Stomach (tissue), 4 donors: ENCODE results near the gene METRNL.

ENCODE experiments used
- EP300 ChIP-seq: sonication (generic); formaldehyde crosslinking; IDR thresholded peaks from one replicate; pipeline ENCODE4 v1.6.1; 2017; ENCODE audit warnings: antibody characterized with exemption
- POLR2A ChIP-seq, 4 donors: fragments of 450-650 bp; IDR thresholded peaks; one replicate each; pipeline ENCODE4 v1.6.1; 2016; ENCODE audit warnings: antibody characterized with exemption in 4 of 4, control low read depth in 2 of 4, mild to moderate bottlenecking in 1 of 4, moderate library complexity in 1 of 4
- TF ChIP-seq, protein P1 (sequence below), 7 experiments: fragments of 450-650 bp in 4 of 7; fragments of 200-600 bp in 3 of 7; sonication (generic) in 3 of 7; IDR thresholded peaks; one replicate each; pipeline ENCODE4 v1.5.1; 2016 to 2019; ENCODE audit warnings: antibody characterized with exemption in 7 of 7, control low read depth in 2 of 7, mild to moderate bottlenecking in 1 of 7

DNA sequence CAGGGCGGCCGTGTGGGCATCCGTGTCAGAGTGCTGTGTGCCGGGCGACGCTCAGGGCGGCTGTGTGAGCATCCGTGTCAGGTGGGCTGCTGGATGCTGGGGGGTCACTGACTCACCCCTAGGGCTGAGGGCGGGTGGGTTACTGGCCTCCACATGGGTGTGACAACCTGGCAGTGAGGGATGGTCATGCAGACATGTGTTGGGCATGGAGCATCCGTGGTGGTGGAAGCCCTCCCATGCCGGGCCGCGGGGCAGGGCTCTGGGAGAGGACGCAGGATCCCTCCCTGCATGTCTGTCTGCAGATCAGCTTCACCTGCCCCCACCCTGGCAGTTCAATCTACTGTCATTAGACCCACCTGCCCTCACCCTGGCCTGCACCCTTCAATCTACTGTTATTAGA is 56.3 kb downstream of the METRNL start:
- TF ChIP-seq, protein P1, sequence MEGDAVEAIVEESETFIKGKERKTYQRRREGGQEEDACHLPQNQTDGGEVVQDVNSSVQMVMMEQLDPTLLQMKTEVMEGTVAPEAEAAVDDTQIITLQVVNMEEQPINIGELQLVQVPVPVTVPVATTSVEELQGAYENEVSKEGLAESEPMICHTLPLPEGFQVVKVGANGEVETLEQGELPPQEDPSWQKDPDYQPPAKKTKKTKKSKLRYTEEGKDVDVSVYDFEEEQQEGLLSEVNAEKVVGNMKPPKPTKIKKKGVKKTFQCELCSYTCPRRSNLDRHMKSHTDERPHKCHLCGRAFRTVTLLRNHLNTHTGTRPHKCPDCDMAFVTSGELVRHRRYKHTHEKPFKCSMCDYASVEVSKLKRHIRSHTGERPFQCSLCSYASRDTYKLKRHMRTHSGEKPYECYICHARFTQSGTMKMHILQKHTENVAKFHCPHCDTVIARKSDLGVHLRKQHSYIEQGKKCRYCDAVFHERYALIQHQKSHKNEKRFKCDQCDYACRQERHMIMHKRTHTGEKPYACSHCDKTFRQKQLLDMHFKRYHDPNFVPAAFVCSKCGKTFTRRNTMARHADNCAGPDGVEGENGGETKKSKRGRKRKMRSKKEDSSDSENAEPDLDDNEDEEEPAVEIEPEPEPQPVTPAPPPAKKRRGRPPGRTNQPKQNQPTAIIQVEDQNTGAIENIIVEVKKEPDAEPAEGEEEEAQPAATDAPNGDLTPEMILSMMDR (IDR thresholded peaks at IDR 0.05): no peak
- no peak for TF ChIP-seq POLR2A (IDR thresholded peaks at IDR 0.05)
- no peak for TF ChIP-seq EP300
